Aortic smooth muscle cell (primary cell): ENCODE measurements around the gene PCDHB15. TPM values are rescaled to one million over a fixed set of nuclear protein-coding genes. Genes with fewer than 3 reads are reported as not detected.

Source experiments
- total RNA-seq: library from RNA; depleted of rRNA; stranded (reverse); fragments of >200 nt; gene quantifications from 2 replicates; pipeline ENCODE4 v1.2.3, GENCODE V29; 2014

Gene PCDHB15
- total RNA-seq: 0.53 and 0.56 TPM in 2 replicates

DNA sequence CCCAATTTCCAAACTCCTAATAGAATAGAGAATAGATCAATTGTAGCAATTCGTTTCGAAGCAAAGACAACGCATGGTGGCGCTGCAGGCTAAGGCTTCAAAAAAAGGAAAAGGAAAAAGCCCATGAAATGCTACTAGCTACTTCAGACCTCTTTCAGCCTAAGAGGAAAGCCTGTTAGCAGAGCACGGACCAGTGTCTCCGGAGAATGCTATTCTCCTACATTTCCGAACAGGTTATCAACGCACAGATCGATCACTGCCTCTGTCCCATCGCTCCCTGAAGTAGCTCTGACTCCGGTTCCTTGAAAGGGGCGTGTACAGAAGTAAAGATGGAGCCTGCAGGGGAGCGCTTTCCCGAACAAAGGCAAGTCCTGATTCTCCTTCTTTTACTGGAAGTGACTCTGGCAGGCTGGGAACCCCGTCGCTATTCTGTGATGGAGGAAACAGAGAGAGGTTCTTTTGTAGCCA, at the start of gene PCDHB15:
TSS of gene PCDHB15 (plus strand) at position 146 of the 468 bp plus-strand sequence. CDS start at position 330, 184 bp downstream.

DNA sequence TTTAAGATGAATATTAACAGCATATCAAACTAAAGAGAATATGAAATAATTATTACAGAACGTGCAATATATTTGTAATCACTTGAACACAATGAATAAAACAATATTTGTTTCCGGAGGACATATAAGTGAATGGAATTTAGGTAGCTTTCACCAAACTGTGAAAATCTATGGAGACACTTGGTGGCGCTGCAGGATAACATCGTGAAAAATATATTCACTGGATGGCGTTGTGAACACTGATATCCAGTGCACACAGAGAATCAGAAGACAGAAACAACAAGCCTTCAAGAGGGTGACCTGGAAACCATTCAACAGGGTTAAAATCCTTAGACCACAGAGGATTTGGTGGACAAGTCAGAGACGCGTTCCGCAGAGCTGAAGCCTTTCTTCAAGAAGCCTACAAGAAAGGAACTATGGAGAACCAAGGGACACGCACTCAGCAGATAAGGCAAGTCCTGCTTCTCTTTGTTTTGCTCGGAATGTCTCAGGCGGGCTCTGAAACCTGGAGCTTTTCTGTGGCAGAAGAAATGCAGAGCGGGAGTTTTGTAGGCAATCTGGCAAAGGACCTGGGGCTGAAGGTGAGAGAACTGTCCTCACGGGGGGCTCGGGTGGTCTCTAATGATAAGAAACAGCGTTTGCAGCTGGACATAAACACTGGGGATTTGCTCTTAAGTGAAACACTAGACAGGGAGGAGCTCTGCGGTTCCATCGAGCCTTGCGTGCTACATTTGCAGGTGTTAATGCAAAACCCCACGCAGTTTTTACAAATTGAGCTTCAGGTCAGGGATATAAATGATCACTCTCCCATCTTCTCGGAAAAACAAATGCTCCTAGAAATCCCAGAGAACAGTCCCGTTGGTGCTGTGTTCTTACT, 45.6 kb upstream of the PCDHB15 start, which contains the start of gene PCDHB11:
TSS of gene PCDHB11 (plus strand) at position 269 of the 877 bp plus-strand sequence. CDS start at position 417, 148 bp downstream.

DNA sequence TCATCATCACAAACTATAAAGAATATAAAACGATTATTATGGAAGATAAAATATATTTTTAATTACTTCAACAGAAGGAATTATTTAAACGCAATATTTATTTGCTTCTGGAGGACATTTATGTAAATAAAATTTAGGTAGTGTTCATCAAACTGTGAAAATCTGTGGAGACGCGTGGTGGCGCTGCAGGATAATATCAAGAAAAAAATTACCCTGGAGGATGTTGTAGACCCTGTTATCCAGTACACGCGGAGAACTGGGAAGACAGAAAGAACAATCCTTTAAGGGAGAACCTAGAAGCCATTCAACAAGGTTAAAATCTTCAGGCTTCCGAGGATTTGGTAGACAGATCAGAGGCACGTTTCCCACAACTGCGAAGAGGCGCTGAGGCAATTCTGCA, 36.7 kb upstream of the PCDHB15 start, which contains the start of gene PCDHB12:
TSS of gene PCDHB12 (plus strand) at position 242 of the 400 bp plus-strand sequence. CDS start 189 bp downstream, outside the sequence.

DNA sequence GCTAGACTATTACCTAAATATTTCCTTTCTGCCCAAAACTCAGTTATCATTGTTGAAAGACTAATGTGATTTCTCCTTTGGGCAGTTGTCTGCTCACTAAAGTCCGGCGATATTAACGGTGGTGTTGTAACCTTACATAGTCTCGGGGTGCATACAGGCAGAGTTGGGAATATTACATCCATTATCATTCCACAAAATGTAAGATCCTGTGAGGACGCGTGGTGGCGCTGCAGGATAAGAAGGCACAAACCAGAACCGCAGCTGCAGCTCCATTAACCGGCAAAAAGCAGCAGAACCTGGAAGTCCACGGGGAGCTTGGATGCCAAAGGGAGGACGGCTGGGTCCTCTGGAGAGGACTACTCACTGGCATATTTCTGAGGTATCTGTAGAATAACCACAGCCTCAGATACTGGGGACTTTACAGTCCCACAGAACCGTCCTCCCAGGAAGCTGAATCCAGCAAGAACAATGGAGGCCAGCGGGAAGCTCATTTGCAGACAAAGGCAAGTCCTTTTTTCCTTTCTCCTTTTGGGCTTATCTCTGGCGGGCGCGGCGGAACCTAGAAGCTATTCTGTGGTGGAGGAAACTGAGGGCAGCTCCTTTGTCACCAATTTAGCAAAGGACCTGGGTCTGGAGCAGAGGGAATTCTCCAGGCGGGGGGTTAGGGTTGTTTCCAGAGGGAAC, 31.4 kb upstream of the PCDHB15 start, which contains the start of gene PCDHB13:
TSS of gene PCDHB13 (plus strand) at position 264 of the 684 bp plus-strand sequence. CDS start at position 469, 205 bp downstream.

DNA sequence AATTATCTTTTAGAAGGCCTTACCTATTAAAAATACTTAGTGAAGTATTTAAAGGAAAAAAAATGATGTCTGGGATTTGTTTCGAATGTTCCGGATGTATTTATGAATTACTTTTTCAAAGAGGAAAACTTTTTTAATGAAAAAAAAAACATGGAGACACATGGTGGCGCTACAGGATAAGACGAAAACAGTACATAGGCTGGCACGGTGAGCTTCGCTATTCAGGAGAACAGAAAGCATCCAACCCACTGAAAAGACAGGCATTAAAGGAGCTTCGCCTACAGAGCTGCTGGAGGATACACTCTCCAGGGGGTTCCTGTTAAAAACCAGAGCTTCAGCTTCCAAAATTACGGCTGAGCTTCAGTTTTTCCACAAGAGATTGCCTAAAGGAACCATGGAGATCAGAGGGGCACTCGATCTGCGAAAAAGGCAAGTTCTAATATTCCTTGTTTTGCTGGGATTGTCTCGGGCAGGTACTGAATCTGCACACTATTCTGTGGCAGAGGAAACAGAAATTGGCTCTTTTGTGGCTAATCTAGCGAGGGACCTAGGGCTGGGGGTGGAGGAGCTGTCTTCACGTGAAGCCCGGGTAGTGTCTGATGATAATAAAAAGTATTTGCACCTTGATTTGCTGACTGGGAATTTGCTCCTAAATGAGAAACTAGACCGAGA, 21.9 kb upstream of the PCDHB15 start, which contains the start of gene PCDHB14:
TSS of gene PCDHB14 (plus strand) at position 232 of the 672 bp plus-strand sequence. CDS start at position 395, 163 bp downstream.

Other genes with a start within 250 kb of the PCDHB15 start
- not detected in 2 replicates for gene PCDHB1, start 194.0 kb upstream of the PCDHB15 start, total RNA-seq
- gene PCDHB2, start 150.8 kb upstream of the PCDHB15 start, total RNA-seq: 1.7 and 3.8 TPM in 2 replicates
- gene PCDHB3, start 144.9 kb upstream of the PCDHB15 start, total RNA-seq: 0.81 and 1.3 TPM in 2 replicates
- 0.68 and 0.79 TPM in 2 replicates for gene PCDHB4, start 123.6 kb upstream of the PCDHB15 start, total RNA-seq
- 1.4 and 1.8 TPM in 2 replicates for gene PCDHB5, start 110.2 kb upstream of the PCDHB15 start, total RNA-seq
- gene PCDHB6, start 95.3 kb upstream of the PCDHB15 start, total RNA-seq: 0.13 and 0.37 TPM in 2 replicates
- 0.79 and 1.1 TPM in 2 replicates for gene PCDHB7, start 72.8 kb upstream of the PCDHB15 start, total RNA-seq
- gene PCDHB8, start 67.6 kb upstream of the PCDHB15 start, total RNA-seq: 0.62 and 1.1 TPM in 2 replicates
- 1.8 and 1.9 TPM in 2 replicates for gene PCDHB16, start 63.0 kb upstream of the PCDHB15 start, total RNA-seq
- gene PCDHB9, start 58.2 kb upstream of the PCDHB15 start, total RNA-seq: 0.40 and 0.44 TPM in 2 replicates
- 0.66 and 1.1 TPM in 2 replicates for gene PCDHB10, start 53.0 kb upstream of the PCDHB15 start, total RNA-seq
- gene PCDHB11, start 45.8 kb upstream of the PCDHB15 start, total RNA-seq: 0.44 and 0.53 TPM in 2 replicates
- 0.25 and 0.40 TPM in 2 replicates for gene PCDHB12, start 36.7 kb upstream of the PCDHB15 start, total RNA-seq
- gene PCDHB13, start 31.5 kb upstream of the PCDHB15 start, total RNA-seq: 0.81 and 1.1 TPM in 2 replicates
- gene PCDHB14, start 22.1 kb upstream of the PCDHB15 start, total RNA-seq: 0.92 and 1.1 TPM in 2 replicates
- 0.13 and 0.31 TPM in 2 replicates for gene SLC25A2, start 58.7 kb downstream of the PCDHB15 start, total RNA-seq
- gene TAF7, start 75.4 kb downstream of the PCDHB15 start, total RNA-seq: 81.0 and 83.9 TPM in 2 replicates
- 1.1 TPM in 2 replicates for gene PCDHGA1, start 85.1 kb downstream of the PCDHB15 start, total RNA-seq
- 1.7 and 2.5 TPM in 2 replicates for gene PCDHGA2, start 93.4 kb downstream of the PCDHB15 start, total RNA-seq
- 2.0 and 2.9 TPM in 2 replicates for gene PCDHGA3, start 98.4 kb downstream of the PCDHB15 start, total RNA-seq
- 1.8 and 4.3 TPM in 2 replicates for gene PCDHGB1, start 104.7 kb downstream of the PCDHB15 start, total RNA-seq
- gene PCDHGA4, start 109.6 kb downstream of the PCDHB15 start, total RNA-seq: 4.0 and 7.5 TPM in 2 replicates
- 3.4 and 5.9 TPM in 2 replicates for gene PCDHGB2, start 114.6 kb downstream of the PCDHB15 start, total RNA-seq
- 1.5 and 2.7 TPM in 2 replicates for gene PCDHGA5, start 118.8 kb downstream of the PCDHB15 start, total RNA-seq
- gene PCDHGB3, start 124.8 kb downstream of the PCDHB15 start, total RNA-seq: 5.7 and 8.4 TPM in 2 replicates
- gene PCDHGA6, start 128.5 kb downstream of the PCDHB15 start, total RNA-seq: 3.3 and 5.3 TPM in 2 replicates
- gene PCDHGA7, start 137.3 kb downstream of the PCDHB15 start, total RNA-seq: 3.4 and 4.8 TPM in 2 replicates
- 20.1 and 26.5 TPM in 2 replicates for gene PCDHGB4, start 142.3 kb downstream of the PCDHB15 start, total RNA-seq
- 2.2 and 3.9 TPM in 2 replicates for gene PCDHGA8, start 147.2 kb downstream of the PCDHB15 start, total RNA-seq
- gene PCDHGB5, start 152.6 kb downstream of the PCDHB15 start, total RNA-seq: 21.0 and 29.1 TPM in 2 replicates
- 2.9 and 5.7 TPM in 2 replicates for gene PCDHGA9, start 157.4 kb downstream of the PCDHB15 start, total RNA-seq
- gene PCDHGB6, start 162.6 kb downstream of the PCDHB15 start, total RNA-seq: 3.3 and 4.7 TPM in 2 replicates
- 5.3 and 7.5 TPM in 2 replicates for gene PCDHGA10, start 167.6 kb downstream of the PCDHB15 start, total RNA-seq
- 9.1 and 17.3 TPM in 2 replicates for gene PCDHGB7, start 172.3 kb downstream of the PCDHB15 start, total RNA-seq
- gene PCDHGA11, start 175.7 kb downstream of the PCDHB15 start, total RNA-seq: 11.0 and 18.2 TPM in 2 replicates
- 17.6 and 22.3 TPM in 2 replicates for gene PCDHGA12, start 185.1 kb downstream of the PCDHB15 start, total RNA-seq
- gene PCDHGC3, start 230.6 kb downstream of the PCDHB15 start, total RNA-seq: 72.0 and 83.4 TPM in 2 replicates
- gene PCDHGC4, start 239.6 kb downstream of the PCDHB15 start, total RNA-seq: 2.0 and 3.2 TPM in 2 replicates
- 3.4 and 4.7 TPM in 2 replicates for gene PCDHGC5, start 243.7 kb downstream of the PCDHB15 start, total RNA-seq